ENCODE results near the gene PCDHB11. TPM values are rescaled to one million over a fixed set of nuclear protein-coding genes. Genes with fewer than 3 reads are reported as not detected.
"Not testable (repeated sequence)": the region's sequence is repeated elsewhere in the genome, so short reads cannot be mapped to it uniquely, and the experiment has no call there.

PCDHB11 gene
- total and polyA plus RNA-seq, 2 experiments from 2014 or later, result 0.19 to 1.3 TPM

- DNase-seq (ENCODE audit: low spot score); H3K79me2 ChIP-seq (replicated peaks; ENCODE audit: insufficient read depth); ATAC-seq; H3K27ac Mint-ChIP-seq; H4K20me1 ChIP-seq (replicated peaks; ENCODE audit: insufficient read depth); H3K27me3 Mint-ChIP-seq (ENCODE audit: insufficient read depth, low read depth, poor library complexity); H3F3A ChIP-seq (replicated peaks; ENCODE audit: low read depth); H3K27me3 ChIP-seq (ENCODE audit: insufficient read depth); H3K4me1 Mint-ChIP-seq; H3K4me3 ChIP-seq; H3K9me2 ChIP-seq (ENCODE audit: insufficient read depth); H3K36me3 ChIP-seq (ENCODE audit: insufficient read depth); H2AFZ ChIP-seq; H3K4me2 ChIP-seq; H3K4me3 Mint-ChIP-seq; H3K27ac ChIP-seq (ENCODE audit: low read depth): not testable (repeated sequence)
- Mint-ChIP-seq H3K9me3 (peaks cover 74% of the 10 kb centered on the region), H3K36me3 (ENCODE audit: low read depth) (peaks cover 53% of the 10 kb centered on the region)
- peaks cover 19% of the 10 kb centered on the region for H3K4me1 ChIP-seq (ENCODE audit: insufficient read depth)
These were observed 48.0 kb downstream of the PCDHB11 start for GRCh38 chr5:141247434-141247833.

GRCh38 chr5:141250576-141250975 lies 51.1 kb downstream of the PCDHB11 start:
- H3K36me3 ChIP-seq (ENCODE audit: insufficient read depth), result 0 out of 2 replicates have a peak, but pooled peaks cover 4% of the 10 kb centered on the region
- no peak overlapping the region for H3K4me3 Mint-ChIP-seq

More at GRCh38 chr5:141250576-141250975, 51.1 kb downstream of the PCDHB11 start:
- DNase-seq (ENCODE audit: low spot score) (peak; percentile 48), ATAC-seq (no peak)
- Mint-ChIP-seq H3K4me1 (peaks cover 1% of the 10 kb centered on the region; the same call in 2 of the 3 replicates), H3K9me3 (peaks cover 86% of the 10 kb centered on the region), H3K27ac (no peak overlapping the region), H3K36me3 (ENCODE audit: low read depth) (peaks cover 58% of the 10 kb centered on the region), H3K27me3 (ENCODE audit: insufficient read depth, low read depth, poor library complexity) (peaks cover 4% of the 10 kb centered on the region)
- H3K4me2 ChIP-seq, result no peak overlapping the region
- H3K27ac ChIP-seq (ENCODE audit: low read depth), result no peak overlapping the region
- no peaks in the 10 kb centered on the region for H4K20me1 ChIP-seq (replicated peaks; ENCODE audit: insufficient read depth)
- H3K9me2 ChIP-seq (ENCODE audit: insufficient read depth), result peaks cover 4% of the 10 kb centered on the region; the same call in 1 of the 2 replicates
- no peaks in the 10 kb centered on the region for H3K27me3 ChIP-seq (ENCODE audit: insufficient read depth)
- peaks cover 19% of the 10 kb centered on the region for H3K4me1 ChIP-seq (ENCODE audit: insufficient read depth)
- no peak overlapping the region for H2AFZ ChIP-seq
- no peaks in the 10 kb centered on the region for H3K79me2 ChIP-seq (replicated peaks; ENCODE audit: insufficient read depth)
- H3F3A ChIP-seq (replicated peaks; ENCODE audit: low read depth), result 0 out of 2 replicates have a peak, but pooled peaks cover 2% of the 10 kb centered on the region
- no peak overlapping the region for H3K4me3 ChIP-seq
- TF ChIP-seq CTCF (conservative IDR thresholded peaks at IDR 0.05; ENCODE audit: low read depth in 2 of 2), result peak; percentile 22 to 30; a peak in 3 of 4 replicates
- TF ChIP-seq STAT1 (IDR thresholded peaks at IDR 0.05; ENCODE audit: unreplicated experiment), result no peak
- 0 out of 2 replicates have a peak, but pooled peaks have one; percentile 8 for TF ChIP-seq NANOG (IDR thresholded peaks at IDR 0.05; ENCODE audit: borderline replicate concordance)

Other genes with a start within 250 kb of the PCDHB11 start
Only the 30 nearest of the 37 such genes appear.
- gene PCDHB1, start 148.3 kb upstream of the PCDHB11 start, total RNA-seq (2014; rRNA removed; shearing (Covaris generic)), result 0.03 and 0.08 TPM in 2 replicates
- 0.05 and 0.09 TPM in 2 replicates for gene PCDHB1, start 148.3 kb upstream of the PCDHB11 start, polyA plus RNA-seq (2016; fragmentation: Nextera tagmentation; extraction: Ambion mirVana)
- gene PCDHB2, start 105.0 kb upstream of the PCDHB11 start, total RNA-seq (2014; rRNA removed; shearing (Covaris generic)), result 28.6 and 34.2 TPM in 2 replicates
- gene PCDHB2, start 105.0 kb upstream of the PCDHB11 start, polyA plus RNA-seq (2016; fragmentation: Nextera tagmentation; extraction: Ambion mirVana), result 7.1 and 9.3 TPM in 2 replicates
- gene PCDHB3, start 99.2 kb upstream of the PCDHB11 start, total RNA-seq (2014; rRNA removed; shearing (Covaris generic)), result 15.3 and 19.4 TPM in 2 replicates
- gene PCDHB3, start 99.2 kb upstream of the PCDHB11 start, polyA plus RNA-seq (2016; fragmentation: Nextera tagmentation; extraction: Ambion mirVana), result 4.7 and 5.2 TPM in 2 replicates
- gene PCDHB4, start 77.8 kb upstream of the PCDHB11 start, total RNA-seq (2014; rRNA removed; shearing (Covaris generic)), result 1.7 and 2.7 TPM in 2 replicates
- gene PCDHB4, start 77.8 kb upstream of the PCDHB11 start, polyA plus RNA-seq (2016; fragmentation: Nextera tagmentation; extraction: Ambion mirVana), result 0.87 and 1.3 TPM in 2 replicates
- gene PCDHB5, start 64.4 kb upstream of the PCDHB11 start, total RNA-seq (2014; rRNA removed; shearing (Covaris generic)), result 37.7 and 49.7 TPM in 2 replicates
- gene PCDHB5, start 64.4 kb upstream of the PCDHB11 start, polyA plus RNA-seq (2016; fragmentation: Nextera tagmentation; extraction: Ambion mirVana), result 18.7 and 20.0 TPM in 2 replicates
- gene PCDHB6, start 49.6 kb upstream of the PCDHB11 start, total RNA-seq (2014; rRNA removed; shearing (Covaris generic)), result 0.23 and 0.52 TPM in 2 replicates
- gene PCDHB6, start 49.6 kb upstream of the PCDHB11 start, polyA plus RNA-seq (2016; fragmentation: Nextera tagmentation; extraction: Ambion mirVana), result 0.11 and 0.17 TPM in 2 replicates
- gene PCDHB7, start 27.0 kb upstream of the PCDHB11 start, total RNA-seq (2014; rRNA removed; shearing (Covaris generic)), result 0.39 and 1.0 TPM in 2 replicates
- gene PCDHB7, start 27.0 kb upstream of the PCDHB11 start, polyA plus RNA-seq (2016; fragmentation: Nextera tagmentation; extraction: Ambion mirVana), result 0.33 and 0.48 TPM in 2 replicates
- gene PCDHB8, start 21.8 kb upstream of the PCDHB11 start, total RNA-seq (2014; rRNA removed; shearing (Covaris generic)), result 2.6 and 2.7 TPM in 2 replicates
- 0.45 and 0.84 TPM in 2 replicates for gene PCDHB8, start 21.8 kb upstream of the PCDHB11 start, polyA plus RNA-seq (2016; fragmentation: Nextera tagmentation; extraction: Ambion mirVana)
- gene PCDHB16, start 17.2 kb upstream of the PCDHB11 start, total RNA-seq (2014; rRNA removed; shearing (Covaris generic)), result 2.2 and 2.4 TPM in 2 replicates
- 0.73 and 0.92 TPM in 2 replicates for gene PCDHB16, start 17.2 kb upstream of the PCDHB11 start, polyA plus RNA-seq (2016; fragmentation: Nextera tagmentation; extraction: Ambion mirVana)
- 0.63 and 0.78 TPM in 2 replicates for gene PCDHB9, start 12.5 kb upstream of the PCDHB11 start, total RNA-seq (2014; rRNA removed; shearing (Covaris generic))
- gene PCDHB9, start 12.5 kb upstream of the PCDHB11 start, polyA plus RNA-seq (2016; fragmentation: Nextera tagmentation; extraction: Ambion mirVana), result 0.27 and 0.45 TPM in 2 replicates
- 0.89 and 2.7 TPM in 2 replicates for gene PCDHB10, start 7.3 kb upstream of the PCDHB11 start, total RNA-seq (2014; rRNA removed; shearing (Covaris generic))
- gene PCDHB10, start 7.3 kb upstream of the PCDHB11 start, polyA plus RNA-seq (2016; fragmentation: Nextera tagmentation; extraction: Ambion mirVana), result 1.6 and 1.7 TPM in 2 replicates
- gene PCDHB12, start 9.1 kb downstream of the PCDHB11 start, total RNA-seq (2014; rRNA removed; shearing (Covaris generic)), result 3.7 and 4.3 TPM in 2 replicates
- gene PCDHB12, start 9.1 kb downstream of the PCDHB11 start, polyA plus RNA-seq (2016; fragmentation: Nextera tagmentation; extraction: Ambion mirVana), result 0.80 and 1.3 TPM in 2 replicates
- 2.4 and 3.5 TPM in 2 replicates for gene PCDHB13, start 14.3 kb downstream of the PCDHB11 start, total RNA-seq (2014; rRNA removed; shearing (Covaris generic))
- gene PCDHB13, start 14.3 kb downstream of the PCDHB11 start, polyA plus RNA-seq (2016; fragmentation: Nextera tagmentation; extraction: Ambion mirVana), result 0.87 and 1.1 TPM in 2 replicates
- 3.2 and 4.1 TPM in 2 replicates for gene PCDHB14, start 23.7 kb downstream of the PCDHB11 start, total RNA-seq (2014; rRNA removed; shearing (Covaris generic))
- gene PCDHB14, start 23.7 kb downstream of the PCDHB11 start, polyA plus RNA-seq (2016; fragmentation: Nextera tagmentation; extraction: Ambion mirVana), result 0.71 and 0.83 TPM in 2 replicates
- 8.0 and 12.1 TPM in 2 replicates for gene PCDHB15, start 45.8 kb downstream of the PCDHB11 start, total RNA-seq (2014; rRNA removed; shearing (Covaris generic))
- 4.9 and 6.1 TPM in 2 replicates for gene PCDHB15, start 45.8 kb downstream of the PCDHB11 start, polyA plus RNA-seq (2016; fragmentation: Nextera tagmentation; extraction: Ambion mirVana)
- not detected in 2 replicates for gene SLC25A2, start 104.4 kb downstream of the PCDHB11 start, total RNA-seq (2014; rRNA removed; shearing (Covaris generic))
- not detected in 2 replicates for gene SLC25A2, start 104.4 kb downstream of the PCDHB11 start, polyA plus RNA-seq (2016; fragmentation: Nextera tagmentation; extraction: Ambion mirVana)
- gene TAF7, start 121.2 kb downstream of the PCDHB11 start, total RNA-seq (2014; rRNA removed; shearing (Covaris generic)), result 92.0 and 107 TPM in 2 replicates
- 187 and 217 TPM in 2 replicates for gene TAF7, start 121.2 kb downstream of the PCDHB11 start, polyA plus RNA-seq (2016; fragmentation: Nextera tagmentation; extraction: Ambion mirVana)
- gene PCDHGA1, start 130.9 kb downstream of the PCDHB11 start, total RNA-seq (2014; rRNA removed; shearing (Covaris generic)), result 1.7 and 2.2 TPM in 2 replicates
- gene PCDHGA1, start 130.9 kb downstream of the PCDHB11 start, polyA plus RNA-seq (2016; fragmentation: Nextera tagmentation; extraction: Ambion mirVana), result 0.07 and 0.39 TPM in 2 replicates
- 0.82 and 1.0 TPM in 2 replicates for gene PCDHGA2, start 139.1 kb downstream of the PCDHB11 start, total RNA-seq (2014; rRNA removed; shearing (Covaris generic))
- gene PCDHGA2, start 139.1 kb downstream of the PCDHB11 start, polyA plus RNA-seq (2016; fragmentation: Nextera tagmentation; extraction: Ambion mirVana), result 0.17 and 0.45 TPM in 2 replicates
- 0.90 and 1.2 TPM in 2 replicates for gene PCDHGA3, start 144.2 kb downstream of the PCDHB11 start, total RNA-seq (2014; rRNA removed; shearing (Covaris generic))
- gene PCDHGA3, start 144.2 kb downstream of the PCDHB11 start, polyA plus RNA-seq (2016; fragmentation: Nextera tagmentation; extraction: Ambion mirVana), result 0.28 and 0.63 TPM in 2 replicates
- gene PCDHGB1, start 150.5 kb downstream of the PCDHB11 start, total RNA-seq (2014; rRNA removed; shearing (Covaris generic)), result 8.9 and 9.1 TPM in 2 replicates
- gene PCDHGB1, start 150.5 kb downstream of the PCDHB11 start, polyA plus RNA-seq (2016; fragmentation: Nextera tagmentation; extraction: Ambion mirVana), result 0.52 and 0.74 TPM in 2 replicates
- 4.2 and 7.2 TPM in 2 replicates for gene PCDHGA4, start 155.4 kb downstream of the PCDHB11 start, total RNA-seq (2014; rRNA removed; shearing (Covaris generic))
- 0.33 and 0.99 TPM in 2 replicates for gene PCDHGA4, start 155.4 kb downstream of the PCDHB11 start, polyA plus RNA-seq (2016; fragmentation: Nextera tagmentation; extraction: Ambion mirVana)
- gene PCDHGB2, start 160.4 kb downstream of the PCDHB11 start, total RNA-seq (2014; rRNA removed; shearing (Covaris generic)), result 5.0 and 5.8 TPM in 2 replicates
- 0.87 and 1.2 TPM in 2 replicates for gene PCDHGB2, start 160.4 kb downstream of the PCDHB11 start, polyA plus RNA-seq (2016; fragmentation: Nextera tagmentation; extraction: Ambion mirVana)
- gene PCDHGA5, start 164.5 kb downstream of the PCDHB11 start, total RNA-seq (2014; rRNA removed; shearing (Covaris generic)), result 2.9 and 3.1 TPM in 2 replicates
- 0.49 and 0.55 TPM in 2 replicates for gene PCDHGA5, start 164.5 kb downstream of the PCDHB11 start, polyA plus RNA-seq (2016; fragmentation: Nextera tagmentation; extraction: Ambion mirVana)
- gene PCDHGB3, start 170.6 kb downstream of the PCDHB11 start, total RNA-seq (2014; rRNA removed; shearing (Covaris generic)), result 4.8 and 5.8 TPM in 2 replicates
- 0.24 and 0.26 TPM in 2 replicates for gene PCDHGB3, start 170.6 kb downstream of the PCDHB11 start, polyA plus RNA-seq (2016; fragmentation: Nextera tagmentation; extraction: Ambion mirVana)
- 4.5 and 4.8 TPM in 2 replicates for gene PCDHGA6, start 174.3 kb downstream of the PCDHB11 start, total RNA-seq (2014; rRNA removed; shearing (Covaris generic))
- 0.99 and 1.2 TPM in 2 replicates for gene PCDHGA6, start 174.3 kb downstream of the PCDHB11 start, polyA plus RNA-seq (2016; fragmentation: Nextera tagmentation; extraction: Ambion mirVana)
- 2.9 and 4.4 TPM in 2 replicates for gene PCDHGA7, start 183.1 kb downstream of the PCDHB11 start, total RNA-seq (2014; rRNA removed; shearing (Covaris generic))
- 0.44 and 0.50 TPM in 2 replicates for gene PCDHGA7, start 183.1 kb downstream of the PCDHB11 start, polyA plus RNA-seq (2016; fragmentation: Nextera tagmentation; extraction: Ambion mirVana)
- 13.0 and 16.6 TPM in 2 replicates for gene PCDHGB4, start 188.1 kb downstream of the PCDHB11 start, total RNA-seq (2014; rRNA removed; shearing (Covaris generic))
- 3.0 and 3.5 TPM in 2 replicates for gene PCDHGB4, start 188.1 kb downstream of the PCDHB11 start, polyA plus RNA-seq (2016; fragmentation: Nextera tagmentation; extraction: Ambion mirVana)
- gene PCDHGA8, start 193.0 kb downstream of the PCDHB11 start, total RNA-seq (2014; rRNA removed; shearing (Covaris generic)), result 4.6 and 5.3 TPM in 2 replicates
- 0.70 and 1.1 TPM in 2 replicates for gene PCDHGA8, start 193.0 kb downstream of the PCDHB11 start, polyA plus RNA-seq (2016; fragmentation: Nextera tagmentation; extraction: Ambion mirVana)
- 15.7 and 18.5 TPM in 2 replicates for gene PCDHGB5, start 198.3 kb downstream of the PCDHB11 start, total RNA-seq (2014; rRNA removed; shearing (Covaris generic))
- 1.7 and 2.5 TPM in 2 replicates for gene PCDHGB5, start 198.3 kb downstream of the PCDHB11 start, polyA plus RNA-seq (2016; fragmentation: Nextera tagmentation; extraction: Ambion mirVana)